ENCODE measurements around the gene C10orf88. TPM values are rescaled to one million over a fixed set of nuclear protein-coding genes. Genes with fewer than 3 reads are reported as not detected.
"Not testable (repeated sequence)": the region's sequence is repeated elsewhere in the genome, so short reads cannot be mapped to it uniquely, and the experiment has no call there.

Gene C10orf88
- total RNA-seq, 3 donors from 2014 or later: 6.3 to 9.8 (median 9.6) TPM

DNA sequence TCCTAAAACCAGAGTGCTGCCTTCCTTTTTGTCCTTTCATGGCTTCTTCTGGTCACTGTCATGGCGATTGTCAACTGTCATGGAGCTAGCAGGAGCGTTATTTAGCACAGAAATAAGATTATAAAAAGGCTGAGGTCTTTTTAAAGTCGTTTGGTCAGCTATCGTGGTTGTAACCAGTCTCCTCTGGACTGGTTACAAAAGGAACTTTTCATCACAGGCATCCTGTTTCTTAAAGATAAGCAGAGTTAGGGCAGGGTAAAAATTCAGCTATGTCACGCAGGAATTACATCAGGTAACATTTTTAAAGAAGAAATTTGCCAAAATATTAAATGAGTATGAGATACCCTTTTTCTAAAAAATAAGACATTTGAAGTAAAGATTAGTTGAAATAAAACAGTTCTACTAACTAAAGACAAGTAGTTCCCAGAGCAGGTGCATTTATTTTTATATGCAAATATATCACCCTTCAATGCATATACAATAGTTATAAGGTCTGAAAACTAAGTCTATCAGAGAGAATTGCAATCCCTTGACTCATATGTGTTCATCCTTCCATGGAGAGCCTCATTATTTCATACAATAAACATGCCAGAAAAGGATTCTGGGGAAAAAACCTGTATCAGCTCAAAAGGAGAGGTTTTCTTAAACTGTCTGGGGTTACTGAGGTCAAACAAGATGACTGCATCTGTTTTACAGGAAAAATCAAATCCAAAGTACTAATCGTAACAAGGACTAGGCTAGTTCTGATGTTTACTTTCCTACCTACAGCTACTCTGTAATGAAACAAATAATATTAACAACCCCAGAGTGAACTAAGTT, 22.7 kb downstream of the C10orf88 start:
- Mint-ChIP-seq H3K9me3 (no peaks in the 10 kb centered on the region), H3K36me3 (ENCODE audit: insufficient read depth) (peaks cover 21% of the 10 kb centered on the region), H3K27me3 (ENCODE audit: low read depth) (no peaks in the 10 kb centered on the region), H3K4me1 (ENCODE audit: low read depth) (no peaks in the 10 kb centered on the region), H3K4me3 (no peak overlapping the region)
- no peak for ATAC-seq
- no peak for DNase-seq

DNA sequence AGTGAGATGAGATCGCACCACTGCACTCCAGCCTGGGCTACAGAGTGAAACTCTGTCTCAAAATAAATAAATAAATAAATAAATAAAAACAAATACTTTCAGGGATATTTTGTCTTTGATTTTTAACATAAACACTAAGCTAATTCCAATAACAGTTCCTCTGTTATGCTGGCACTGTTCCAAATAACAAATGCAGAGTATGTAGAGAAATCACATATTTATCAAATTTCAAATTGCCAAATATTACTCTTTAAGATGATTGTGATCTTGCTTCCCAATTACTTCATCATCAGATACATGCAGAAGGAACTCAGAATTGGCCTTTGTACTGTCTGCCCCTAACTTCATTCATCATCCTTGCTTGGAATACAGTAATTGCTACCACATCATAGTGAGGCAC, 23.9 kb downstream of the C10orf88 start:
- no peaks in the 10 kb centered on the region for H3K9me3 Mint-ChIP-seq
- no peaks in the 10 kb centered on the region for H3K27me3 Mint-ChIP-seq (ENCODE audit: low read depth)
- no peaks in the 10 kb centered on the region for H3K4me1 Mint-ChIP-seq (ENCODE audit: low read depth)
- ATAC-seq: no peak
- H3K4me3 Mint-ChIP-seq: no peak overlapping the region
- DNase-seq: no peak
- H3K36me3 Mint-ChIP-seq (ENCODE audit: insufficient read depth): peaks cover 16% of the 10 kb centered on the region

DNA sequence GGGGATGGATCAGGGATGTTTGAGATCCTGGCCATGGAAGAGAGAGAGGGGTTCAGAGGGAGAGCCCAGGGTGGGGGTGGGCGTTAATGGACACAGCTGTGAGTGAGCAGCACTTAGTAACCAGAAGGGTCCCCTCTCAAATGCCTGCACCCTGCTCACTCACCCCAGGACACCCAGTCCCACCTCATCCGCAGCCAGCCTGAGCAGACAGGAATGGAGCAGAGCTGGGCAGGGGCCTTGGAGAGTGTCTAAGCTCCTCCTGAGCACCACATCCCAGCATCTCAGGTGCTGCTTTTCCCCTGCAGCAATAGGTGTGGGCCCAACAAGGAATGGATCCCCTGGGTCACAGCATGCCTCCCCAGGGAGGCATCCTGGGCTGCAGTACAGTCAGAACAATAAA, 38.3 kb downstream of the C10orf88 start:
- H3K4me1 Mint-ChIP-seq (ENCODE audit: low read depth): no peaks in the 10 kb centered on the region
- no peak overlapping the region for H3K4me3 Mint-ChIP-seq
- DNase-seq (no peak), ATAC-seq (no peak)
- peaks cover 2% of the 10 kb centered on the region for H3K36me3 Mint-ChIP-seq (ENCODE audit: insufficient read depth)
- H3K27me3 Mint-ChIP-seq (ENCODE audit: low read depth): peaks cover 3% of the 10 kb centered on the region
- peaks cover 4% of the 10 kb centered on the region for H3K9me3 Mint-ChIP-seq

DNA sequence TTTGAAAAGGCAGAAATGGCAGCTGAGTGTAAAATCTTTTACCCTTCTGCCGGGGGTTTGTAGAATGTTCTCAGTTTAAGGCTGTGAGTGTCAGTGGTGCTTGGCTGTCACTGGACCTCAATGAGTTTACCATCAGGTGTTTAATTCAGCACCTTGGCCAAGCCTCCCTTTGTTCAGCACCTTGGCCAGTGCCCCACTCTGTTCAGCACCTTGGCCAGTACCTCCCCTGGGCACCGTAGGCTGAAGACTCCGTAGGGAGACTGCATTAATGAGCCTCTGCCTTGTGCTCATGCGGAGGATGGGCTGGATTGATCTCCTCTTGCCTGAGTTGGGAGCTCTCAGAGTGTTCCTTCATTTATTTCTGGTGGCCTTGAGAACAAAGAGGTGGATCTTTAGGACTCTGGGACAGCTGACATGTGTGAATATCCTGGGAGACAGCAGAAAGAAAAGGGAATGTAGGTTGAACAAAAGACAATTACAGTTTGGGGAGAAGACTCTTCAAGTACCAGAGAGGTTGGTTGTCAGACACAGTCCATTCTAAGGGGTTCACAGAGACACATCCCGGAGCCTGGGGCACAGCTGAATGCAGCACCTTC, 42.0 kb downstream of the C10orf88 start:
- H3K27me3 Mint-ChIP-seq (ENCODE audit: low read depth): peaks cover 3% of the 10 kb centered on the region
- peak in 1 of 2 donors; percentile 53 for ATAC-seq
- DNase-seq: peak; percentile 23

DNA sequence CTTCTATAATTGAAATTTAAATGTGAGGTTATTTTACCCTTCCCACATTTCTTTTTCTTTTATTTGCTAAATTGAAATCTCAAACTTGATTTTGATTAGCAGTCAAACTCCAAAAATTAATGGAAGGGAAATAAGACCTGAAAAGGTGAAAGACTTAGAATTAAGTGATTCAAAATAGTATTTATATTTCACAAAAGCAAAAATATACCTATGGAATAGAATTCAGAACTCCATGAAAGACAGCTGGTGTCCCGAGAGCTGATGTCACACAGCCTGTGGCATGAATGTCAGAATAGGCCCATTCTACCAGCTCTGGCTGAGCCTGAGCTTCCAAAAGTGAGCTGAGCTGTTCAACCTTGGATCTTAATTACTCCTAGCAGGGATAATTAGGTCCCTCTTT, 43.7 kb downstream of the C10orf88 start, which contains the start of gene FAM24A:
FAM24A (plus strand) TSS at position 301 of the 400 bp plus-strand sequence. CDS start 1,025 bp downstream, outside the sequence.
- no peaks in the 10 kb centered on the region for H3K9me3 Mint-ChIP-seq
- no peaks in the 10 kb centered on the region for H3K36me3 Mint-ChIP-seq (ENCODE audit: insufficient read depth)
- H3K4me1 Mint-ChIP-seq (ENCODE audit: low read depth): no peaks in the 10 kb centered on the region
- H3K4me3 Mint-ChIP-seq: no peak within 1 kb of the TSS
- DNase-seq (no peak), ATAC-seq (no peak)
- H3K27me3 Mint-ChIP-seq (ENCODE audit: low read depth): peaks cover 2% of the 10 kb centered on the region

More for the DNA sequence above, 42.0 kb downstream of the C10orf88 start:
- no peak overlapping the region for H3K4me3 Mint-ChIP-seq
- H3K9me3 Mint-ChIP-seq: peaks cover 4% of the 10 kb centered on the region
- H3K36me3 Mint-ChIP-seq (ENCODE audit: insufficient read depth): no peaks in the 10 kb centered on the region
- H3K4me1 Mint-ChIP-seq (ENCODE audit: low read depth): no peaks in the 10 kb centered on the region

DNA sequence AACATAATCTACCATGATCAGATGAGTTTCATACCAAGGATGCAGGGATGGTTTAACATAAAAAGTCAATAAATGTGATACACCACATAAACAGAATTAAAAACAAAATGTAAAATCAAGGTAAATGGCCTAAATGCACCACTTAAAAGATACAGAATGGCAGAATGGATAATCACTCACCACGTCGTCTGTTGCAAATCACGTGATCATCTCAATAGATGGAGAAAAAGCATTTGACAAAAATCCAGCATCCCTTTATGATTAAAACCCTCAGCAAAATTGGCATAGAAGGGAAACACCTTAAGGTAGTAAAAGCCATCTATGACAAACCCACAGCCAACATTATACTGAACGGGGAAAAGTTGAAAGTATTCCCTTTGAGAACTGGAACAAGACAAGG, 50.2 kb downstream of the C10orf88 start:
- ATAC-seq; H3K4me1 Mint-ChIP-seq (ENCODE audit: low read depth); H3K36me3 Mint-ChIP-seq (ENCODE audit: insufficient read depth); DNase-seq; H3K4me3 Mint-ChIP-seq: not testable (repeated sequence)
- peaks cover 16% of the 10 kb centered on the region for H3K9me3 Mint-ChIP-seq
- H3K27me3 Mint-ChIP-seq (ENCODE audit: low read depth): peaks cover 25% of the 10 kb centered on the region

DNA sequence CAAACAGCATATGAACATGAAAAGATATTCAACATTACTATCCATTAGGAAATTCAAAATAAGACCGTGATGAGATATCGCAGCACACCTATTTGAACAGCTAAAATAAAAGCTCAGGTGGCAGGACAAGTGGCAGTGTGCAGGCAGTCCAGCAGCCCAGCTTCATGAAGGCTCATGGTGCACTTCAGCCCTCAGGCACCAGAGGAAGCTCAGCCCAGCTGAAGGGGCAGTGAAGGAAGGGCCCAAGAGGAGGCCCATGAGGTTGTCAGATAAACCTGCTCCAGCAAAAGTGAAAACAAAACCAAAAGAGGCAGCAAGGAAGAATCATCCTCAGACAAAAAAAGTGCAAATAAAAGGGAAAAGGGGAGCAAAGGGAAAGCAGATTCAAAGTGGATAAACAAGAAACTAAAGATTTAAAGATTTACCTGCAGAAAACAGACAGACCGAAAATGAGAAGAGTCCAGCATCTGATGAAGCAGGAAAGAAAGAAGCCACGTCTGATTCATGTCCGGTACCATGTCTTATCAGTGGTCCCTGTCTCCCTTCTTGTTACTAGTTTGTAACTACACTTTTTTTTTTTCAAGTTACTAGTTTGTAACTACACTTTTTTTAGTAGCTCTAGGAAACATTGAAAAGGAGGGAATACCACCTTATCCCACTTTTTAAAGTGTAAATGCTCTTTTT, 59.6 kb downstream of the C10orf88 start:
- Mint-ChIP-seq H3K9me3 (no peaks in the 10 kb centered on the region), H3K36me3 (ENCODE audit: insufficient read depth) (peaks cover 7% of the 10 kb centered on the region), H3K4me1 (ENCODE audit: low read depth) (no peaks in the 10 kb centered on the region), H3K4me3 (no peak overlapping the region), H3K27me3 (ENCODE audit: low read depth) (no peaks in the 10 kb centered on the region)
- ATAC-seq (no peak), DNase-seq (no peak)

DNA sequence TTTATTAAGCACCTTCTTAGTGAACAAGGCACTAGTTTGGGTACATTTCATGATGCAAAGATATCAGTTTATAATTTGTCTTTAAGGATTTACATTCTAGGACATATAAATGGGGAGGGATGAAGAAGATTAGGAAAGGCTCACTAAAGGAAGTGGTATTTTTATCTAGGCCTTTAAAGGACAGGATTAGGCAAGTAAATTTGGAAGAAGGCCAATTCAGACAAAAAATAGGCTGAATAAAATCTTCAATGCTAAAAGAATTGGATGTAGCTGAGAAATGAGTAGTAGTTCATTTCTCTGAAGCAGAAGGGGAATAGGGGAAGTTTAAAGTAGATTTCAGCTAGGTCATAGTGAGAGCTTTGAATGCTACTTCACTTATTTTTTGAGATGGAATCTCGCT, 69.9 kb downstream of the C10orf88 start:
- Mint-ChIP-seq H3K36me3 (ENCODE audit: insufficient read depth) (peaks cover 9% of the 10 kb centered on the region), H3K4me3 (no peak overlapping the region), H3K4me1 (ENCODE audit: low read depth) (peaks cover 18% of the 10 kb centered on the region), H3K9me3 (no peaks in the 10 kb centered on the region), H3K27me3 (ENCODE audit: low read depth) (peaks cover 2% of the 10 kb centered on the region)
- no peak for ATAC-seq
- DNase-seq: no peak

DNA sequence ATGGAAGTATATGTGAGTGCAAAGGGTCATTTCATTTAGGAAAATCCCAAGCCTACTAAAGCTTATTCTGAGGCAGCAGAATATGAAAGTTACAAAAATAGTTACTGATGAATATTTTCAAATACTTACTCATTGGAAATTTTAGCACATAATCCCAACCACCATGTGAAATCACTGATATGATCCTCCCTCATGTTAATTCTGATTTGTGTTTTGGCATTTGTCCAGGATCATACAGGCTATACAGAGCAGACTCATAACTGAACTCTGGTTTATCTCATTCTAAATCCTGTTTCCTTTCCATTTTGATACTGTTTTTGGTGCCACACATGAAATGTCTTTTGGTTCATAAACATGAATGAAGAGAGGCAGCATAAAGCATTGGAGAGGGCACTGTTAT, 71.3 kb downstream of the C10orf88 start:
- Mint-ChIP-seq H3K27me3 (ENCODE audit: low read depth) (peaks cover 2% of the 10 kb centered on the region), H3K4me1 (ENCODE audit: low read depth) (peaks cover 32% of the 10 kb centered on the region), H3K4me3 (no peak overlapping the region), H3K36me3 (ENCODE audit: insufficient read depth) (peaks cover 7% of the 10 kb centered on the region), H3K9me3 (no peaks in the 10 kb centered on the region)
- DNase-seq (no peak), ATAC-seq (no peak)

Other genes with a start within 250 kb of the C10orf88 start
- 1 to 10 TPM; 1.1 to 1.6 (median 1.3) TPM for gene CUZD1, start 108.4 kb downstream of the C10orf88 start, total RNA-seq
- 1 to 10 TPM; 4.1 to 5.2 (median 4.8) TPM for gene FAM24B, start 74.6 kb downstream of the C10orf88 start, total RNA-seq
- not detected for gene FAM24A, start 43.6 kb downstream of the C10orf88 start, total RNA-seq
- 1 to 10 TPM; 5.3 to 6.3 (median 6.1) TPM for gene PSTK, start 26.2 kb upstream of the C10orf88 start, total RNA-seq
- 10 to 100 TPM; 18.2 to 29.6 (median 21.0) TPM for gene IKZF5, start 54.6 kb upstream of the C10orf88 start, total RNA-seq
- 10 to 100 TPM; 21.8 to 25.9 (median 22.9) TPM for gene ACADSB, start 54.8 kb upstream of the C10orf88 start, total RNA-seq
- under 1 TPM in 1 of 3 donors, not detected in 2; 0.16 TPM for gene HMX3, start 181.7 kb upstream of the C10orf88 start, total RNA-seq
- gene HMX2, start 193.9 kb upstream of the C10orf88 start, total RNA-seq: under 1 TPM in 1 of 3 donors, not detected in 2; 0.11 TPM
- 100 to 1,000 TPM; 169 to 185 (median 173) TPM for gene BUB3, start 200.2 kb upstream of the C10orf88 start, total RNA-seq

All from activated T-cell treated with anti-CD3 and anti-CD28 coated beads, Interleukin-2, amount 50 U/mL, for 4 hours (primary cell).